Suprapubic skin (tissue), 4 donors: ENCODE data around the gene FAM89B. TPM values are rescaled to one million over a fixed set of nuclear protein-coding genes. Genes with fewer than 3 reads are reported as not detected.

Source experiments
- DNase-seq, 2 donors: peaks; one replicate each; pipeline ENCODE4 v3.0.0-alpha.2; 2019; ENCODE audit warnings: low spot score in 2 of 2
- H3K27ac ChIP-seq: fragments of 200-600 bp; sonication (generic); one replicate; pipeline ENCODE4 v1.5.1; 2019
- H3K27me3 ChIP-seq: fragments of 200-600 bp; sonication (generic); one replicate; pipeline ENCODE4 v1.5.1; 2019
- H3K36me3 ChIP-seq: fragments of 200-600 bp; sonication (generic); one replicate; pipeline ENCODE4 v1.5.1; 2019
- H3K4me1 ChIP-seq: fragments of 200-600 bp; sonication (generic); one replicate; pipeline ENCODE4 v1.5.1; 2019
- H3K4me3 ChIP-seq: fragments of 200-600 bp; sonication (generic); one replicate; pipeline ENCODE4 v1.5.1; 2019; ENCODE audit warnings: mild to moderate bottlenecking
- H3K9me3 ChIP-seq: fragments of 200-600 bp; sonication (generic); one replicate; pipeline ENCODE4 v1.5.1; 2019
- EP300 ChIP-seq: sonication (generic); formaldehyde crosslinking; IDR thresholded peaks from one replicate; pipeline ENCODE4 v1.6.1; 2017; ENCODE audit warnings: antibody characterized with exemption
- POLR2A ChIP-seq, 2 donors: fragments of 450-650 bp; IDR thresholded peaks; one replicate each; pipeline ENCODE4 v1.6.1; 2017; ENCODE audit warnings: antibody characterized with exemption in 2 of 2, mild to moderate bottlenecking in 2 of 2, moderate library complexity in 2 of 2
- POLR2AphosphoS5 ChIP-seq, 3 donors: sonication (generic); formaldehyde crosslinking; IDR thresholded peaks; one replicate each; pipeline ENCODE4 v1.6.1; 2017; ENCODE audit warnings: antibody characterized with exemption in 3 of 3
- WGBS: methylation state at CpG from one replicate; pipeline ENCODE4 v1.1.5; 2018; 5-methylcytosine and 5-hydroxymethylcytosine counted together
- total RNA-seq, 4 donors: library from RNA; depleted of rRNA; stranded (reverse); fragments of >200 nt; gene quantifications; one replicate each; pipeline ENCODE4 v1.1.0, GENCODE V29; 2016
- TF ChIP-seq, protein P1 (sequence below), 2 donors: fragments of 200-600 bp in 1 of 2; fragments of 450-650 bp in 1 of 2; sonication (generic) in 1 of 2; IDR thresholded peaks; one replicate each; pipeline ENCODE4 v1.5.1; 2016 to 2019; ENCODE audit warnings: antibody characterized with exemption in 2 of 2, mild to moderate bottlenecking in 1 of 2, moderate library complexity in 1 of 2

FAM89B gene
- total RNA-seq, 4 donors from 2014 or later: 45.2 to 103 (median 72.0) TPM

- TF ChIP-seq, protein P1, sequence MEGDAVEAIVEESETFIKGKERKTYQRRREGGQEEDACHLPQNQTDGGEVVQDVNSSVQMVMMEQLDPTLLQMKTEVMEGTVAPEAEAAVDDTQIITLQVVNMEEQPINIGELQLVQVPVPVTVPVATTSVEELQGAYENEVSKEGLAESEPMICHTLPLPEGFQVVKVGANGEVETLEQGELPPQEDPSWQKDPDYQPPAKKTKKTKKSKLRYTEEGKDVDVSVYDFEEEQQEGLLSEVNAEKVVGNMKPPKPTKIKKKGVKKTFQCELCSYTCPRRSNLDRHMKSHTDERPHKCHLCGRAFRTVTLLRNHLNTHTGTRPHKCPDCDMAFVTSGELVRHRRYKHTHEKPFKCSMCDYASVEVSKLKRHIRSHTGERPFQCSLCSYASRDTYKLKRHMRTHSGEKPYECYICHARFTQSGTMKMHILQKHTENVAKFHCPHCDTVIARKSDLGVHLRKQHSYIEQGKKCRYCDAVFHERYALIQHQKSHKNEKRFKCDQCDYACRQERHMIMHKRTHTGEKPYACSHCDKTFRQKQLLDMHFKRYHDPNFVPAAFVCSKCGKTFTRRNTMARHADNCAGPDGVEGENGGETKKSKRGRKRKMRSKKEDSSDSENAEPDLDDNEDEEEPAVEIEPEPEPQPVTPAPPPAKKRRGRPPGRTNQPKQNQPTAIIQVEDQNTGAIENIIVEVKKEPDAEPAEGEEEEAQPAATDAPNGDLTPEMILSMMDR (IDR thresholded peaks at IDR 0.05): no peak
- TF ChIP-seq POLR2AphosphoS5 (IDR thresholded peaks at IDR 0.05) (no peak), POLR2A (IDR thresholded peaks at IDR 0.05) (no peak), EP300 (no peak)
- Histone ChIP-seq H3K36me3 (peaks cover 14% of the 10 kb centered on the region), H3K9me3 (no peaks in the 10 kb centered on the region), H3K4me3 (no peak overlapping the region), H3K27ac (no peak overlapping the region), H3K4me1 (peaks cover 67% of the 10 kb centered on the region), H3K27me3 (no peaks in the 10 kb centered on the region)
- WGBS: 55% methylated on average over 11 of the region's 37 CpGs
- no peak for DNase-seq
Observed at GRCh38 chr11:65553301-65554001, 18.9 kb upstream of the FAM89B start.

GRCh38 chr11:65554057-65554818 lies 18.1 kb upstream of the FAM89B start:
- DNase-seq: no peak
- no peaks in the 10 kb centered on the region for H3K27me3 ChIP-seq
- no peak overlapping the region for H3K4me3 ChIP-seq
- H3K4me1 ChIP-seq: peaks cover 75% of the 10 kb centered on the region
- TF ChIP-seq, protein P1 (IDR thresholded peaks at IDR 0.05): no peak
- TF ChIP-seq POLR2AphosphoS5 (IDR thresholded peaks at IDR 0.05) (no peak), POLR2A (IDR thresholded peaks at IDR 0.05) (no peak), EP300 (no peak)
- no peak overlapping the region for H3K27ac ChIP-seq
- peaks cover 8% of the 10 kb centered on the region for H3K36me3 ChIP-seq
- WGBS: 76% methylated on average over 10 of the region's 27 CpGs
- H3K9me3 ChIP-seq: no peaks in the 10 kb centered on the region

DNA sequence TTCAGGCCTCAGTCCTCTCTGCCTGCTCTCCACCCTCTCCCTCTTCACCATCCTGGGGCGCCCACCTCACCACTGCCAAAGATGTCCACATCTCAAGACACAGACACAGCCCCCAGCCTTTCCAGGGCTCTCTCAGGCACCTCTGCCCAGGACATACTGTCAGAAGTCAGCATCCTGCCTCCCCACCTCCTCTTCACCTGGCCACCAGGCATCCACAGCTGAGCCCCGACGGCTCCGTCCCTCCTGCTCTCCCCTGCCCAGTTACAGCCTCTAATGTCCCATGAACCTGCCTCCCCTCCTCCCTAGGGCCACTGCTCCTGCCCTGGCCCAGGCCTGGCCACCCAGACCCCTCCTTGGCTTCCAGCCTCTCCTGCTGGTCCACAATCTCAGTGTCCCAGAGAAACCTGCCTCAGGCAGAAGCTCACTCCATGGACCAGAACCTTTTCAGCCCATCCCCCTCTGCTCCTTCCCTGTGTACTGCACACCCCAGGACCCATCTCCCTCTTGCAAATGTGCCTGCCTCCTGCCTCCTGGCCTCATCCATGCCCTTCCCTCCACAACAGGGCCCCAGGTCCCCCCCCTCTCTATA lies 17.4 kb upstream of the FAM89B start:
- Histone ChIP-seq H3K27me3 (no peaks in the 10 kb centered on the region), H3K27ac (no peak overlapping the region), H3K36me3 (peaks cover 8% of the 10 kb centered on the region), H3K9me3 (no peaks in the 10 kb centered on the region), H3K4me3 (no peak overlapping the region), H3K4me1 (peaks cover 82% of the 10 kb centered on the region)
- TF ChIP-seq, protein P1 (IDR thresholded peaks at IDR 0.05): no peak
- TF ChIP-seq EP300: no peak
- no peak for TF ChIP-seq POLR2A (IDR thresholded peaks at IDR 0.05)
- TF ChIP-seq POLR2AphosphoS5 (IDR thresholded peaks at IDR 0.05): no peak
- 76% methylated on average over 4 of the region's 4 CpGs for WGBS
- no peak for DNase-seq

DNA sequence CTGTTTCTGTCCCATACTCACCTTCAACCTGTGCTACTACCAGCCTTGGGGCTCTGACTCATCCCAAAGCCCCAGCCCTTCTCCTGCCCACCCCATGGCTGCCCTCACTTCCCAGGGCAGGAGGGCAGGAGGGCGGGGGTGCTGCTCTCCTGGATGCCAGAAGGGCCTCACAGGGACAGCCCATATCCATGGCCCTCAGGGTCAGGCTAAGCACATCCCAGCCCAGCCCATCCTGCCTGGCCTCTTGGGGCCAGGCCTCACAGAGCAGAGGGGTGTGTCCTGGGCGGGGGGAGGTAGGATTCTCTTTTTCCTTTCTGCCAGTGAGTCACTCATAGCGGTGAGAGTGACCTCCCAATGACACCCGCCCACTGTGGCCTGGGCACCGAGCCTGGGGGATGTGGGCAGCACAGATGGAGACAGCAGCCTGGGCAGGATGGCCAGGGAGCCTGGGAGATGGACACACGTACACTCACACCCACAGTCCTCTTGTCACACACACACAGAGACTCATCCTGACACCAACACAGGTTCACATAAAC lies 16.6 kb upstream of the FAM89B start:
- H3K36me3 ChIP-seq: peaks cover 8% of the 10 kb centered on the region
- no peak overlapping the region for H3K4me3 ChIP-seq
- WGBS: 41% methylated on average over 3 of the region's 6 CpGs
- no peaks in the 10 kb centered on the region for H3K9me3 ChIP-seq
- no peaks in the 10 kb centered on the region for H3K27me3 ChIP-seq
- no peak overlapping the region for H3K27ac ChIP-seq
- DNase-seq: peak in 1 of 2 donors; percentile 86
- no peak for TF ChIP-seq POLR2AphosphoS5 (IDR thresholded peaks at IDR 0.05)
- no peak for TF ChIP-seq EP300
- TF ChIP-seq, protein P1 (IDR thresholded peaks at IDR 0.05): no peak
- TF ChIP-seq POLR2A (IDR thresholded peaks at IDR 0.05): no peak
- peaks cover 90% of the 10 kb centered on the region for H3K4me1 ChIP-seq
